ENCODE measurements around the gene GULP1.

The GULP1 gene

GRCh38 chr2:188628989-188629752, 337.5 kb downstream of the GULP1 start:
- in situ Hi-C loops (cut with HindIII; ENCODE audit: low sequenced_read_pairs): no loop called here

GRCh38 chr2:188629753-188630527, 338.3 kb downstream of the GULP1 start:
- in situ Hi-C loops (cut with HindIII; ENCODE audit: low sequenced_read_pairs): no loop called here

GRCh38 chr2:188631037-188631809, 339.5 kb downstream of the GULP1 start:
- in situ Hi-C loops (cut with HindIII; ENCODE audit: low sequenced_read_pairs): no loop called here

- in situ Hi-C loops (cut with HindIII; ENCODE audit: low sequenced_read_pairs): no loop called here
Observed at GRCh38 chr2:188634656-188635055, 343.0 kb downstream of the GULP1 start.
